ENCODE results near the gene NPHP4.

NPHP4 gene

DNA sequence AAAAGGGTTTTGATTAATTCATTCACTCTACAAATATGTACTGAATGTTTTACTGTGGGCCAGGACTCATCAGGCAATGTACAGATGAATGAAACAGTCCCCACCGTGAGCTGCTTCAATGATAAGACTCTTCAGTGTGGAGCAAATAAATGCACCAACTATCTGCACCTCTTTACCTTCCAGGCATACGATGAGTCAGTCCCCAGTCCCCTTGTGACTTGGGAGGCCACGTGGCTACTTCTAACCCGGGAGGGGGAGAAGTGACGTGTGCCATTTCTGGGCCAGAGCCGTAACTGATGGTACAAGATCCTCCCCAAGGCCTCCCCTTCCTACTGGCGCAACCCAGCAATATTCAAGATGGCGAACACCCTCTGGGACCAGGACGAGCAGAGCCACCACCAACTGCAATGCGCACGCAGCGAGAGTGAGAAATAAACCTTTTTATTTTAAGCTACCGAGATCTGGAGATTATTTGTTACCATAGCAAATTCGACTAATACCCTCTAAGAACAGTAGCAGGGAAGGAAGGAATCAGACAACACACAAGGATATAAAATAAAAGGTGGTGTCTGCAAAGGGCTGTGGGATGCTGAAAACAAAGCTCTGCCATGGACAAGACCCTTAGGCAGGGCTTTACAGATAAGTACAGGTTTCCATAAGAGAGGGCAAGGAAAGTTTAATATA, 74.5 kb downstream of the NPHP4 start:
- no peak for DNase-seq (ENCODE audit: insufficient read length, low spot score)
- TF ChIP-seq, protein P1, sequence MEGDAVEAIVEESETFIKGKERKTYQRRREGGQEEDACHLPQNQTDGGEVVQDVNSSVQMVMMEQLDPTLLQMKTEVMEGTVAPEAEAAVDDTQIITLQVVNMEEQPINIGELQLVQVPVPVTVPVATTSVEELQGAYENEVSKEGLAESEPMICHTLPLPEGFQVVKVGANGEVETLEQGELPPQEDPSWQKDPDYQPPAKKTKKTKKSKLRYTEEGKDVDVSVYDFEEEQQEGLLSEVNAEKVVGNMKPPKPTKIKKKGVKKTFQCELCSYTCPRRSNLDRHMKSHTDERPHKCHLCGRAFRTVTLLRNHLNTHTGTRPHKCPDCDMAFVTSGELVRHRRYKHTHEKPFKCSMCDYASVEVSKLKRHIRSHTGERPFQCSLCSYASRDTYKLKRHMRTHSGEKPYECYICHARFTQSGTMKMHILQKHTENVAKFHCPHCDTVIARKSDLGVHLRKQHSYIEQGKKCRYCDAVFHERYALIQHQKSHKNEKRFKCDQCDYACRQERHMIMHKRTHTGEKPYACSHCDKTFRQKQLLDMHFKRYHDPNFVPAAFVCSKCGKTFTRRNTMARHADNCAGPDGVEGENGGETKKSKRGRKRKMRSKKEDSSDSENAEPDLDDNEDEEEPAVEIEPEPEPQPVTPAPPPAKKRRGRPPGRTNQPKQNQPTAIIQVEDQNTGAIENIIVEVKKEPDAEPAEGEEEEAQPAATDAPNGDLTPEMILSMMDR (IDR thresholded peaks at IDR 0.05; ENCODE audit: insufficient read depth, missing control alignments), result no peak
- no peak for FAIRE-seq

DNA sequence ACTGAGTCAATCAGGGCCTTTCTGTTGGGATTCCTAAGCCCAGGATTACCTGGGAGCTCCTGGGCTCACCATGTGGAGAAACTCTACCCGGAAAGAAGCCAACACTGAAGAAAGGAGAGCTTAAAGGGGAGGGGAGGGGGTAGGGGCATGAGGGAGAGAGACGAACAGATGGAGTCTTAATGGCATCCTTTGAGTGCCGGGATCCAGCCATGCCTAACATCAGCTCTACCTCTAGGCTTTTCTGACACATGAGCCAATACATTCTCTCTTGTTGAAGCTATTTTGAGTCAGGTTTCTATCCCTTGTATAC, 75.0 kb downstream of the NPHP4 start:
- FAIRE-seq (no peak), DNase-seq (ENCODE audit: insufficient read length, low spot score) (no peak)
- TF ChIP-seq, protein P1 (IDR thresholded peaks at IDR 0.05; ENCODE audit: insufficient read depth, missing control alignments), result no peak

DNA sequence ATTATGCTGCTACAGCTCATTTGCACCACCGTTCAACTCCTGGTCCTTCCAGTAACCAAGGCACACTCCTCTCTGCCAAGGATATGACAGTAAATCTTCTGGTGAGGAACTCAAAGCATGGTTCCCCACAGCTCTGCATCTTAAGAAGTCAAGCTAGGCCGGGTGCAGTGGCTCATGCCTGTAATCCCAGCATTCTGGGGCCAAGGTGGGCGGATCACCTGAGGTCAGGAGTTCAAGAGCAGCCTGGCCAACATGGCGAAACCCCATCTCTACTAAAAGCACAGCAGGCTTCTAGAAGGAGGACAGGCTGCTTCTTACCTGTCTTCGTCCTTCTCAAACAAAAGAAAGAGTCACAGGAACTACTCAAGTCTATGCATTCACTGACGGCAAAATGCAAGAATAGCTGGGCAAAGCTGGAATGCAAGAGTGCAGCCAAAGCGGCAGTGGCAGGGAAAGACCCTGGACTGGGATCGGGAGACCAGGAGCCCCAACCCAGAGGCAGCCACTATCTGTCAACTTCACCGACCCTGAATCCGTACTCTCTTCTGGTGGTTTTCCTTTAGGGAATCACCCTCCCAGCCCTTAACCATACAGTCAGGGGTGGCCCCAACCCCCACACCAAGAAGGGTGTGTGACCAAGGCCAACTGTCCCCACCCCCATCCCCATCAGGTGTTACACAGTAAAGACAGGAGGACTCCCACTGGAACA, 75.5 kb downstream of the NPHP4 start:
- TF ChIP-seq, protein P1 (IDR thresholded peaks at IDR 0.05; ENCODE audit: insufficient read depth, missing control alignments), result no peak
- FAIRE-seq (no peak), DNase-seq (ENCODE audit: insufficient read length, low spot score) (no peak)

DNA sequence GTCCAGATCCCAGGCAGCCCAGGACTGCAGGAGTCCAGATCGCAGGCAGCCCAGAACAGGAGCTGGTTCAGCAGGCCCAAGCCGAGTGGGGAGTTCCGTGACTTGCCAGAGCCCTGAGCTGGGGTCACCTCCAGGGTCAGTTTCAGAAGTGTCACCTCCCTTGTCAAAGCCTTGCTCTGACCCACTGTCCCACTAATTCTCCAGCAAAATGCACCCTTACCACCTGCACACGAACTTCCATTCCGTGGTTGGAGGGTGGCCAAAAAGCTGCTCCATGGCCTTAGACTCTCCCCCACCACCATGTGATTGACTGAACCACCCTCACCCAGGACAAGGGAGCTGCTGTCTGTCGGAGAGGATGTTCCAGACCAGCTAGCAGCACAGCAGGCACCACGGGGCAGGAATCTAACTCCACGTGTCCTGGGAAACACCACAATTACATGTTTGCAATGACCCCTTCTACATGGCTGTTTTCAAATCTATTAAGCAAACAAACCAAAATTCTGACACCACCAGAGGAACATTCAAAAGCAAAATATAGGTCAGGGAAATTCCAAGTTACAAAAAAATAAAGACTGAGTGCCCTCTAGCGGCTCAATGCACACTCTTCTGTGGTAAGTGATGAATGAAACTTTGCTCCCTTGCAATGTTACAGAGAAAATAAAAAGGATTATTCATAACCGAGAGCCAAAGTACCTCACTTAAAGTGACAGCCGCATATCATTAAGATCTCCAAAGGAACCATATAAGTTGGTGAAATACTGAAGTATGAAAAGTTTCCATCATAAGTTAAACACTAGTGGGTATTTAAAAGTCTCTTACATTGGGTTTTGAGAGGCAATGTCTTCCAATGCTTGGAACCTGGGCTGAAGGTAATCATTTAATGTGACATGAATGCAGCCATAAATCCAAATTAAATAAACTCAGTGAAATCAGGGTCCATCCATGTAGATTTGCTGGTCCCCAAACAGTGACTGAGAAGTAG, 76.3 kb downstream of the NPHP4 start:
- no peak for FAIRE-seq

DNA sequence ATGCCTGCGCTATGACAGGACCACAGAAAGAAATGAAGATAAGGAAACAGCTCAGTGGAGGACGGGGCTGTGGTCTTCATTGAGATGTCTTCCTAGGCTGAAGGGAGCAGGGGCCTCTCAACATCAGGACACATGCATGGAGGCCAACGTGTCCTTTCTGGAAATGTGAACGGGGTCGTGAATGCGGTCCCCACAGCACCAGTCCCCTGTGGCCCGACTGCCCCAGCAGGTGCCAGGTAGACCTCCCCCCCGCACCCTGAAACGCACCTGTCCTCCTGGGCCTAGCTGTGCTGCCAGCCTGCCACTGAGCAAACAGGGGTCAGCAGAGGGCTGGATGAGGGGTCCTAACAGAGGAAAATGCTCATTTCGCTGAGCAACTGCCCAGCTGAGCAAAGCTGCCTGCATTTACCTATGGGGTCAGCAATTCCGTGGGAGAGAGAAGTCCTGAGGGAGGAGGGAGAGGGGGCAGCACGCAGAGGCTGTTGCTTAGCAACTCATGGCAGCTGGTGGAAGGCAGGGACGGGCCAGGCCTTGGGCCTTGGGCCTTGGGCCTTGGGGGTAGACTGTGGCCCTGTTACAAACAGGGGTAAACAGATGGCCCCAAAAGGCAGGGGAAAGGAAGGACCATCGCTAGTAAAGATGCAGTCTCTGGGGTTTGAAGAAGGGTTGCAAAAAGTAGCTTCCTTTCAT, 77.4 kb downstream of the NPHP4 start:
- TF ChIP-seq, protein P1 (IDR thresholded peaks at IDR 0.05; ENCODE audit: insufficient read depth, missing control alignments), result no peak
- FAIRE-seq, result no peak
- DNase-seq (ENCODE audit: insufficient read length, low spot score), result no peak

More for the DNA sequence above, 76.3 kb downstream of the NPHP4 start:
- TF ChIP-seq, protein P1 (IDR thresholded peaks at IDR 0.05; ENCODE audit: insufficient read depth, missing control alignments), result peak; percentile 59
- DNase-seq (ENCODE audit: insufficient read length, low spot score), result no peak

DNA sequence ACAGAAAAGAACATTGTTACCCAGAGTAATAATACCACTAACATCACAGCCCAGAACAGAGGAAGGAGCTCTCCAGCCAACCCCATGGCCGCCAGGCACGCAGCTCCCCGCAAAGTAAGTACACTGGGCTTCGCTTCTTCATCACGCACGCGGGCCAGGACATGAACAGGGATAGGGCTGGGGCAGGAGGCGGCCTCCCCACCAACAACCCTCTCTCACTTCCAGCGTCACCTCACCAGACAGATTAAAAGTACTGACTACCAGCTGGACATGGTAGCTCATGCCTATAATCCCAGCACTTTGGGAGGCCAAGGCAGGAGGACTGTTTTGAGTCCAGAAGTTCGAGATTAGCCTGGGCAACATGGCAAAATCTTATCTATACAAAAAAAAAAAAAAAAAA, 78.3 kb downstream of the NPHP4 start:
- DNase-seq (ENCODE audit: insufficient read length, low spot score) (no peak), FAIRE-seq (no peak)
- TF ChIP-seq, protein P1 (IDR thresholded peaks at IDR 0.05; ENCODE audit: insufficient read depth, missing control alignments), result no peak

Measured in D721Med (cell line).